ENCODE measurements around the gene NRG3.
"Not testable (repeated sequence)": the region's sequence is repeated elsewhere in the genome, so short reads cannot be mapped to it uniquely, and the experiment has no call there.

Gene NRG3

GRCh38 chr10:82037076-82037475 is 162.1 kb downstream of the NRG3 start:
- TF ChIP-seq, protein P1, sequence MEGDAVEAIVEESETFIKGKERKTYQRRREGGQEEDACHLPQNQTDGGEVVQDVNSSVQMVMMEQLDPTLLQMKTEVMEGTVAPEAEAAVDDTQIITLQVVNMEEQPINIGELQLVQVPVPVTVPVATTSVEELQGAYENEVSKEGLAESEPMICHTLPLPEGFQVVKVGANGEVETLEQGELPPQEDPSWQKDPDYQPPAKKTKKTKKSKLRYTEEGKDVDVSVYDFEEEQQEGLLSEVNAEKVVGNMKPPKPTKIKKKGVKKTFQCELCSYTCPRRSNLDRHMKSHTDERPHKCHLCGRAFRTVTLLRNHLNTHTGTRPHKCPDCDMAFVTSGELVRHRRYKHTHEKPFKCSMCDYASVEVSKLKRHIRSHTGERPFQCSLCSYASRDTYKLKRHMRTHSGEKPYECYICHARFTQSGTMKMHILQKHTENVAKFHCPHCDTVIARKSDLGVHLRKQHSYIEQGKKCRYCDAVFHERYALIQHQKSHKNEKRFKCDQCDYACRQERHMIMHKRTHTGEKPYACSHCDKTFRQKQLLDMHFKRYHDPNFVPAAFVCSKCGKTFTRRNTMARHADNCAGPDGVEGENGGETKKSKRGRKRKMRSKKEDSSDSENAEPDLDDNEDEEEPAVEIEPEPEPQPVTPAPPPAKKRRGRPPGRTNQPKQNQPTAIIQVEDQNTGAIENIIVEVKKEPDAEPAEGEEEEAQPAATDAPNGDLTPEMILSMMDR (conservative IDR thresholded peaks at IDR 0.05) = no peak
- no peak overlapping the region for H3K27ac ChIP-seq

- TF ChIP-seq, protein P1 (conservative IDR thresholded peaks at IDR 0.05) = no peak
- H3K27ac ChIP-seq = no peak overlapping the region
Observed at GRCh38 chr10:82038587-82038986, 163.6 kb downstream of the NRG3 start.

DNA sequence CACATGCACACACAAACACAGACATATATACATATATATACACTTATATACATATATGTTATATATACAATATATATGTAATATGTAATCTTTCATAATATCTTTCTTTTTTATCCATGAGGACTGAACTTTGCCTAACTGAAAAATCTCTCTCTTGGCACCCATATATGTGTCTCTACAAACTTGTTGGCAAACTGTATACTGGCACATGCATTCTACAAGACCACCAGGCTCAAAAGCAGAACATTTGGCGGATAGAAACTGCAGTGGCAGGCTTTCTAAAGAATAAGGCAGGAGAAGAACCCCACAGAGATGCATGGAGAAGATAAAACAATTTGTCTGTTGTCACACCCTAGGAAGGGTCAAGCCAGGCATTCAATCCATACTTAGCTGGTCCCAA is 165.3 kb downstream of the NRG3 start:
- TF ChIP-seq, protein P1 (conservative IDR thresholded peaks at IDR 0.05) = no peak
- H3K27ac ChIP-seq = no peak overlapping the region

- TF ChIP-seq, protein P1 (conservative IDR thresholded peaks at IDR 0.05) = no peak; the same call in 1 of the 2 replicates
- no peak overlapping the region for H3K27ac ChIP-seq
Observed at GRCh38 chr10:82041018-82041417, 166.0 kb downstream of the NRG3 start.

GRCh38 chr10:82056391-82056790 is 181.4 kb downstream of the NRG3 start:
- H3K27ac ChIP-seq = no peak overlapping the region
- TF ChIP-seq, protein P1 (conservative IDR thresholded peaks at IDR 0.05) = no peak

DNA sequence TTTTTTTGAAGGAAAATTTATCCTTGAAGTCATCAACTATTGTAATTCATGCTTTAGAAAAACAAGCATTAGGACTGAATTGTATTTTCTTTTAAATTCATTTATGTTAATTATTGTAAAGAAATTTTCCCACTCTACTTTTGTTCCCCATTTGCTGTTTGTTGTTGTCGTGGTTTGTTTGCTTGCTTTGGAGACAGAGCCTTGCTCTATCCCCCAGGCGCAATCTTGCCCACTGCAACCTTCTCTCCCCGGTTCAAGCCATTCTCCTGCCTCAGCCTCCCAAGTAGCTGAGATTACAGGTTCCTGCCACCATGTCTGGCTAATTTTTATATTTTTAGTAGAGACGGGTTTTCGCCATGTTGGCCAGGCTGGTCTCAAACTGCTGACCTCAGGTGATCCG is 192.2 kb downstream of the NRG3 start:
- not testable (repeated sequence) for H3K27ac ChIP-seq

GRCh38 chr10:82068501-82068900 is 193.5 kb downstream of the NRG3 start:
- no peak overlapping the region for H3K27ac ChIP-seq
- TF ChIP-seq, protein P1 (conservative IDR thresholded peaks at IDR 0.05) = no peak

GRCh38 chr10:82071231-82071630 is 196.2 kb downstream of the NRG3 start:
- no peak overlapping the region for H3K27ac ChIP-seq
- TF ChIP-seq, protein P1 (conservative IDR thresholded peaks at IDR 0.05) = no peak

Measured in VCaP (cell line).